ENCODE data around the gene SYCP2. TPM values are rescaled to one million over a fixed set of nuclear protein-coding genes. Genes with fewer than 3 reads are reported as not detected.

SYCP2 gene
- polyA plus RNA-seq, 1 donor (not counting 4 experiments of a cell fraction or from before 2014, with no cell fraction given) = 0.12 TPM

- Histone ChIP-seq H3K79me2 (ENCODE audit: control insufficient read depth, insufficient read depth, low read length) (no peaks in the 10 kb centered on the region), H3K27ac (ENCODE audit: control insufficient read depth, insufficient read depth, low read length) (peak overlapping the region; percentile 81), H3K9me3 (ENCODE audit: control insufficient read depth, low read depth, low read length) (no peaks in the 10 kb centered on the region), H3K9me1 (ENCODE audit: control insufficient read depth, extremely low read depth, insufficient read depth, low read length) (no peaks in the 10 kb centered on the region), H3K4me2 (ENCODE audit: control insufficient read depth, extremely low read depth, insufficient read depth, low read depth, low read length) (peak overlapping the region; percentile 71), H3K36me3 (ENCODE audit: control insufficient read depth in 2 of 2, extremely low read depth in 1 of 2, insufficient read depth in 2 of 2, low read length in 2 of 2) (no peaks in the 10 kb centered on the region), H4K20me1 (ENCODE audit: control insufficient read depth, extremely low read depth, insufficient read depth, low read length) (no peaks in the 10 kb centered on the region), H3K27me3 (ENCODE audit: control insufficient read depth, extremely low read depth, insufficient read depth, low read length) (no peaks in the 10 kb centered on the region), H3K4me1 (ENCODE audit: control insufficient read depth, extremely low read depth, insufficient read depth, low read length) (peaks cover 26% of the 10 kb centered on the region), H3K4me3 (ENCODE audit: control insufficient read depth in 2 of 3, extremely low read depth in 1 of 3, insufficient read depth in 2 of 3, low read depth in 1 of 3, low read length in 3 of 3) (no peak overlapping the region), H2AFZ (ENCODE audit: control insufficient read depth, low read length) (peak overlapping the region; percentile 62), H3K9ac (ENCODE audit: control insufficient read depth, extremely low read depth, insufficient read depth, low read length) (peak overlapping the region; percentile 13)
- dilution Hi-C loops (cut with MboI; ENCODE audit: extremely low pct_ligation_motif_present, low sequenced_read_pairs) = no loop called here
- FAIRE-seq (peak; percentile 95), DNase-seq (ENCODE audit: low read depth, low spot score) (peak; percentile 72)
- TF ChIP-seq CTCF (optimal IDR thresholded peaks at IDR 0.05 in 1 of 3, IDR thresholded peaks at IDR 0.05 in 1 of 3, conservative IDR thresholded peaks at IDR 0.05 in 1 of 3; ENCODE audit: extremely low read depth in 1 of 3, insufficient read depth in 2 of 3, low read length in 3 of 3) = no peak
- no peak for TF ChIP-seq EZH2 (IDR thresholded peaks at IDR 0.05; ENCODE audit: low read length)
Observed at GRCh38 chr20:59972037-59972801, 38.8 kb upstream of the SYCP2 start.

GRCh38 chr20:59971428-59971827 is 38.0 kb upstream of the SYCP2 start:
- no peaks in the 10 kb centered on the region for H3K36me3 ChIP-seq (ENCODE audit: control insufficient read depth in 2 of 2, extremely low read depth in 1 of 2, insufficient read depth in 2 of 2, low read length in 2 of 2)
- H3K79me2 ChIP-seq (ENCODE audit: control insufficient read depth, insufficient read depth, low read length) = no peaks in the 10 kb centered on the region
- DNase-seq (ENCODE audit: low read depth, low spot score) (no peak), FAIRE-seq (no peak)
- peak overlapping the region; percentile 81 for H3K27ac ChIP-seq (ENCODE audit: control insufficient read depth, insufficient read depth, low read length)
- H3K27me3 ChIP-seq (ENCODE audit: control insufficient read depth, extremely low read depth, insufficient read depth, low read length) = no peaks in the 10 kb centered on the region
- peak overlapping the region; percentile 33 for H3K4me2 ChIP-seq (ENCODE audit: control insufficient read depth, extremely low read depth, insufficient read depth, low read depth, low read length)
- H3K4me1 ChIP-seq (ENCODE audit: control insufficient read depth, extremely low read depth, insufficient read depth, low read length) = peaks cover 26% of the 10 kb centered on the region
- H3K4me3 ChIP-seq (ENCODE audit: control insufficient read depth in 2 of 3, extremely low read depth in 1 of 3, insufficient read depth in 2 of 3, low read depth in 1 of 3, low read length in 3 of 3) = no peak overlapping the region
- no peaks in the 10 kb centered on the region for H3K9me1 ChIP-seq (ENCODE audit: control insufficient read depth, extremely low read depth, insufficient read depth, low read length)
- no peaks in the 10 kb centered on the region for H4K20me1 ChIP-seq (ENCODE audit: control insufficient read depth, extremely low read depth, insufficient read depth, low read length)
- H3K9me3 ChIP-seq (ENCODE audit: control insufficient read depth, low read depth, low read length) = no peaks in the 10 kb centered on the region
- dilution Hi-C loops (cut with MboI; ENCODE audit: extremely low pct_ligation_motif_present, low sequenced_read_pairs) = no loop called here
- H3K9ac ChIP-seq (ENCODE audit: control insufficient read depth, extremely low read depth, insufficient read depth, low read length) = no peak overlapping the region
- TF ChIP-seq EZH2 (IDR thresholded peaks at IDR 0.05; ENCODE audit: low read length) (no peak), CTCF (optimal IDR thresholded peaks at IDR 0.05 in 1 of 3, IDR thresholded peaks at IDR 0.05 in 1 of 3, conservative IDR thresholded peaks at IDR 0.05 in 1 of 3; ENCODE audit: extremely low read depth in 1 of 3, insufficient read depth in 2 of 3, low read length in 3 of 3) (no peak)
- peak overlapping the region; percentile 13 for H2AFZ ChIP-seq (ENCODE audit: control insufficient read depth, low read length)

All from keratinocyte (primary cell).